SIG-M5 treated with dmso at 0.1 percent for 504 hours (cell line): ENCODE results near the gene ANXA10.
"Not testable (repeated sequence)": the region's sequence is repeated elsewhere in the genome, so short reads cannot be mapped to it uniquely, and the experiment has no call there.

Experiments used
- DNase-seq: peaks from one replicate; lab custom pipeline; 2025; ENCODE audit not compliant: unreplicated experiment; lab: John Stamatoyannopoulos, UW

The ANXA10 gene

GRCh38 chr4:168154546-168155277 lies 62.4 kb downstream of the ANXA10 start:
- DNase-seq: no peak

- DNase-seq: no peak
These were observed 70.3 kb downstream of the ANXA10 start for GRCh38 chr4:168162604-168163003.

- DNase-seq: no peak
These were observed 70.8 kb downstream of the ANXA10 start for GRCh38 chr4:168163106-168163505.

GRCh38 chr4:168164045-168164444 lies 71.7 kb downstream of the ANXA10 start:
- no peak for DNase-seq

GRCh38 chr4:168164915-168165548 lies 72.7 kb downstream of the ANXA10 start:
- DNase-seq: no peak

GRCh38 chr4:168167714-168168284 lies 75.5 kb downstream of the ANXA10 start:
- DNase-seq: no peak

- no peak for DNase-seq
These were observed 82.0 kb downstream of the ANXA10 start for GRCh38 chr4:168174308-168174707.

- DNase-seq: no peak
These were observed 85.3 kb downstream of the ANXA10 start for GRCh38 chr4:168177546-168178149.

GRCh38 chr4:168183717-168184571 lies 91.6 kb downstream of the ANXA10 start:
- peak; percentile 8 for DNase-seq

GRCh38 chr4:168188754-168189153 lies 96.4 kb downstream of the ANXA10 start:
- no peak for DNase-seq

GRCh38 chr4:168197926-168198325 lies 105.6 kb downstream of the ANXA10 start:
- DNase-seq: no peak

- DNase-seq: no peak
These were observed 107.1 kb downstream of the ANXA10 start for GRCh38 chr4:168199260-168199957.

GRCh38 chr4:168200685-168201084 lies 108.3 kb downstream of the ANXA10 start:
- DNase-seq: peak; percentile 1

- DNase-seq: no peak
These were observed 111.0 kb downstream of the ANXA10 start for GRCh38 chr4:168203233-168203911.

- no peak for DNase-seq
These were observed 116.7 kb downstream of the ANXA10 start for GRCh38 chr4:168208957-168209614.

GRCh38 chr4:168212656-168213055 lies 120.3 kb downstream of the ANXA10 start:
- DNase-seq: no peak

GRCh38 chr4:168213511-168213910 lies 121.2 kb downstream of the ANXA10 start:
- not testable (repeated sequence) for DNase-seq

GRCh38 chr4:168218645-168219044 lies 126.3 kb downstream of the ANXA10 start:
- no peak for DNase-seq

- DNase-seq: no peak
These were observed 128.6 kb downstream of the ANXA10 start for GRCh38 chr4:168220893-168221292.
